SH-SY5Y (cell line): ENCODE results near the gene ICE1.

Experiments
- GATA2 ChIP-seq: IDR thresholded peaks from 2 replicates; pipeline ENCODE4 v1.6.1; 2011; ENCODE audit warnings: mild to moderate bottlenecking, low read depth, low read length
- GATA3 ChIP-seq: IDR thresholded peaks from 2 replicates; pipeline ENCODE4 v1.6.1; 2011; ENCODE audit warnings: low read depth, mild to moderate bottlenecking, low read length, moderate library complexity

The ICE1 gene

DNA sequence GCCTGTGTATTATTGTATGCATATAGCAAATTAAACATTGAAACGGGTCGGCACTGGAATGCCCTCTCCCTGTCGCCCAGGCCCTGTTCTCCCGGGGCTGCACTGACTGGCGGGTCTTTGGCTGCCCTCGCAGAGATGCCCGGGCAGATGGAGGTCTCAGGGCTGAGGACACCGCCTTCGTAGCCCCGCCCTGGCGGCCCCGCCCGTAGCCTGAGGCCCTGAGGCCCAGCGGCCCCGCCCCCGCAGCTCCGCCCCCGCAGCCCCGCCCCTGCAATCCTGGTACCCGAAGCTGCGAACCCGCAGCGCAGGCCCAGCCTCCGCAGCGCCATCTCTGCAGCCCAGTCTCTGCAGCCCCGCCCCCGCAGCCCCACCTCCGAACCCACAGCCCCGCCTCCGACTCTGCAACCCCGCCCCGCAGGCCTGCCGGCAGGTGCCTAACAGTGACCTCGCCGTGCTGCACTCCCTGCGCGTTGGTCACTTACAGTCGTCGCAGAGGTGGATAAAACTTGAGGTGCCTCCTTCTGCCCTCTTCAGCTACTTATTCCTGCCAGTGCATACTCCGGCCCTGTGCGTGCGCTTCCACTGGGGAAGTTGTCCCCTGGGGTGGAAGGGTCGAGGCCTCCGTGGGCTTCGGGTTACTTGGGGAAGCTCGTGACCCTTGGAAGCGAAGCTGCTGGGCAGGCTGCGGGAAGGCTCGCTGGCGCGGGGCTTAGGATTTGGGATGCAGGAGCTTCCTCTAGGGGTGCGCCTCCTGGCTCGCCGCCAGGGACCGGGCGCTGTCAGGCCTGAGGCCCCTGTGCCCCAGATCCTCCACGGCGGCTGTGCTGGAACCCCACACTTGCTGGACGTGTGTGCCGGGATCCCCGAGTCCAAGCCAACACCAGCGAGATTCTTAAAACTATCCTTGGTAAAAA is 72.3 kb downstream of the ICE1 start:
- TF ChIP-seq GATA2 (no peak), GATA3 (no peak)

GRCh38 chr5:5497152-5497788 is 74.8 kb downstream of the ICE1 start:
- TF ChIP-seq GATA3 = no peak
- no peak for TF ChIP-seq GATA2

DNA sequence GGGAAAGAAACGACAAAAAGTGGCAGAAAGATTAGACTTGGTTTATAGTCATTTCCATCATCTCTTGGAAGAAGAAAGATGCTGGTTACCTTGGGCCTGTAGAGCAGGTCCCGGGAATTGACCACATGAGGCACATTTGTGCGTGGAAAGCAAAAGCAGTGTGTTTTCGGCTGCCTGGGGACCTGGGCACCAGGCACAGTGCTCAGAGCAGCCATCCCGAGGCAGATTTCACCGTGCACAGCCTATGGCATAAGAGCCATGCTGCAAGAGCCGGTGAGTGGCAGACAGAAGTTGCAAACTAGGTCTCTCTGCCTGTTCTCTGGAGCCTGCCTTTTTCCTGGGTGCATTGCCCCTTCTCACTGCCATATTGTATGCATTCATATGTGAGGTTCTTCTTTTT is 77.0 kb downstream of the ICE1 start:
- TF ChIP-seq GATA2 (no peak), GATA3 (no peak)

- TF ChIP-seq GATA3 (no peak), GATA2 (no peak)
These were observed 81.8 kb downstream of the ICE1 start for GRCh38 chr5:5504325-5504724.

DNA sequence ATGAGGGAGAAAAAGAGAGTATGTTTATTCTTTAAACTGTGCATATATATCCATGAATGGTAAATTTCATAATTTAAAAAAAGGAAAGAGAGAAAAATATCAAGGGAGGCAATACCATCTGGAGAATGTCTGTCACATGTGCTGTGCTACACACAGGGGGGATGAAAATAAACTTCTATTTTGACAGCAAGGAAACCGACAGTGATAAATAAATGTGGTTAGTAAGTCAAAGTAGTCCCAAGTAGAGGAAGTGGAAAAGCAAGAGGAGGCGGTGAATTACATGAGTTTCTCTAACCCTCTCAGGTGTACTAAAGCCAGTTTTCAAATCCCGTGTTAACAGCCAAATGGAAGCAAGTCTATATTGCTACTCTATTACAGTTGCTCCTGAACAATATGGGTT is 83.3 kb downstream of the ICE1 start:
- TF ChIP-seq GATA2 (no peak), GATA3 (no peak)

GRCh38 chr5:5508391-5508790 is 85.9 kb downstream of the ICE1 start:
- TF ChIP-seq GATA3 (no peak), GATA2 (no peak)

- no peak for TF ChIP-seq GATA3
- no peak for TF ChIP-seq GATA2
These were observed 89.5 kb downstream of the ICE1 start for GRCh38 chr5:5511904-5512416.

DNA sequence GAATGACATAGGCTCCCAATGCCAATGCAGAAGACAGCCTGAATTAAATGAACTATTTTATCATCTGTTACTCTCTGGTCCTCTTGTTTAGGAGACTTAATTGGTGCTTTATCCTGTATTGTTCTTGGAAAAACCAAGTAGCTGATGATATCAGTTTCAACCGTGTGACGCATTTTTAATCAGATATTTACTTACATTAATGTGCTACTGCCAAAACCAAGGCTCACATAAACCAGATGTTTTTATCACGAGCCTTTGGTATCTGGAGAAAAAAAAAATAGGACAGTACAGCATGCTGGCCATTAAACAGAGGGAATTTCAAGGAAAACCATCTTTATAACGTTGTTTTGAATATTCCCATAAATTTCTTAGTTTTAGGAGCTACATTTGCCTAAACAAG is 90.1 kb downstream of the ICE1 start:
- peak; percentile 67 for TF ChIP-seq GATA3
- peak; percentile 50; the same call in 1 of the 2 replicates for TF ChIP-seq GATA2

DNA sequence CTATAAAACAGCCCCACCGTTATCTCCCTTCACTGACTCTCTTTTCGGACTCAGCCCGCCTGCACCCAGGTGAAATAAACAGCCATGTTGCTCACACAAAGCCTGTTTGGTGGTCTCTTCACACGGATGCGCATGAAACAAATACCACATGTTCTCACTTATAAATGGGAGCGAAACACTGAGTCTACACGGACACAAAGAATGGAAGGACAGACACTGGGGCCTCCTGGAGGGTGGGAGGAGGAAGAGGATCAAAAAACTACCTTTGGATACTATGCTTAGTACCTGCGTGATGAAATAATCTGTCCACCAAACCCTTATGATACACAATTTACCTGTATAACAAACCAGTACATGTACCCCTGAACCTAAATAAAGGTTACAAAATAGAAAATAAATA is 98.6 kb downstream of the ICE1 start:
- no peak for TF ChIP-seq GATA3
- no peak for TF ChIP-seq GATA2

GRCh38 chr5:5521478-5521877 is 99.0 kb downstream of the ICE1 start:
- TF ChIP-seq GATA3 = no peak
- TF ChIP-seq GATA2 = no peak

GRCh38 chr5:5522336-5522735 is 99.9 kb downstream of the ICE1 start:
- TF ChIP-seq GATA3 (no peak), GATA2 (no peak)

DNA sequence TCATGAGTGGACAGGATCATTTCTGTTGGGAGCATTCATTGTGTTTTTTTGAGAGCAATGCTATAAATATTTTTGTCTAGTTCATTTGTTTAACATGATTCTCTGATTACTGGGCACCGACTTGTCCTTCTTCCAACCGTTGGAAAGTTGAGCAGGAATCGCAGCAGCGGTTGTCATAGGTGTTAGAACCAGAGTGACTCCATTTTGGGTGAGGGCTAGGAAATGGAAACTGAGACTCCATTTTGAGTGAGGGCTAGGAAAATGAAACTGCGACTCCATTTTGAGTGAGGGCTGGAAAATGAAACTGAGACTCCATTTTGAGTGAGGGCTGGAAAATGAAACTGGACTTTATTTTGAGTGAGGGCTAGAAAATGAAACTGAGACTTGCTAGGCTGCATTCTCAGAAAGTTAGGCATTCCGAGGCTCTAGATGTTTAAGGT is 100.6 kb downstream of the ICE1 start:
- TF ChIP-seq GATA2 = no peak
- no peak for TF ChIP-seq GATA3

GRCh38 chr5:5524327-5524726 is 101.8 kb downstream of the ICE1 start:
- TF ChIP-seq GATA2 = peak; percentile 73
- TF ChIP-seq GATA3 = peak; percentile 52

GRCh38 chr5:5531371-5531770 is 108.9 kb downstream of the ICE1 start:
- TF ChIP-seq GATA2 (no peak), GATA3 (no peak)
